GM19193 (cell line): ENCODE results near the gene PET100.

Experiments used
- POLR2A ChIP-seq: IDR thresholded peaks from 4 replicates; pipeline ENCODE4 v1.6.1; 2011; ENCODE audit not compliant: insufficient read depth, insufficient read length; ENCODE audit errors: extremely low read depth

Gene PET100

DNA sequence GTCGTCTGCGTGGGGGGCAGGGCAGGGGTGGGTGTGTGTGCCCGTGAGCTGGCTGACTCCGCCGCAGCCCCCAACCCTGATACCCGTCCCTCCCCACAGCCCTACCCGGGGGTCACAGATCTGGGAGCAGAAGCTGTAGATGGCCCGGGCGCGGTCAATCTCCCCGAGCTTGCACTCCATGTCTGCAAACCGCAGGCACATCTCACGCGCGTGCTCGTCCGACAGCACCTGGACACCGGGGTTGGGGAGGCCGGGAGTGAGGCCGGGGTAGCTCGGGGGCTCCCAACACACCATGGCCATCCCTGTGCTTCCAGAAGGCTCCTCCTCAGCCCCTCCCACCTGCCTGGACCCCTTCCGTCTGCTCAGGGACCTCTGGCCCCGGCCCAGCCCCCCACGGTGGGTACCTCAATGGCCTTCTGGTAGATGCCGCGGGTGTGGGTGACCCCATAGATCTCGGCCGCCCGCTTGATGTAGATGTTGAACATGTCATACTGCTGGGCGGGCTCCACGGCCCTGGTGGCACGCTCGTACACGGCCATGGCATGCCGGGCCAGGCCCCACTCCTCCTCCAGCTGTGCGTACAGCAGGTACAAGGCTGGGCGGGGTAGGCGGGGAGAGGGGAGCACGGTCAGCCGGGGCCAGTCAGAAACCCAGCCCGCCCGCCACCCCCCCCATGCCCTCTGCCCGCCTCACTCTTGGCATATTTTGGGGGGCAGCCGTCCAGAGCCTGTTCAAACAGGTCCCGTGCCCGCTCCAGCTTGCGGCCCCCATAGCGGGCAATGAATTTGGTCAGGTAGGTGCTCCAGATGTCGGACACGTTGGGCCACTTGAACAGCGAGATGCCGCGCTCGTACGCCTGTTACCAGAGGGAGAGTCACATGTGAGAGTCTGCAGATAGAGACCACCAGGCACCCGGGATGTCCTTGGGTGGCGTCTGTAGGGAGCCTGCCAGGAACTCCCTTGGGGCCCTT lies 8.9 kb upstream of the PET100 start:
- no peak for TF ChIP-seq POLR2A

DNA sequence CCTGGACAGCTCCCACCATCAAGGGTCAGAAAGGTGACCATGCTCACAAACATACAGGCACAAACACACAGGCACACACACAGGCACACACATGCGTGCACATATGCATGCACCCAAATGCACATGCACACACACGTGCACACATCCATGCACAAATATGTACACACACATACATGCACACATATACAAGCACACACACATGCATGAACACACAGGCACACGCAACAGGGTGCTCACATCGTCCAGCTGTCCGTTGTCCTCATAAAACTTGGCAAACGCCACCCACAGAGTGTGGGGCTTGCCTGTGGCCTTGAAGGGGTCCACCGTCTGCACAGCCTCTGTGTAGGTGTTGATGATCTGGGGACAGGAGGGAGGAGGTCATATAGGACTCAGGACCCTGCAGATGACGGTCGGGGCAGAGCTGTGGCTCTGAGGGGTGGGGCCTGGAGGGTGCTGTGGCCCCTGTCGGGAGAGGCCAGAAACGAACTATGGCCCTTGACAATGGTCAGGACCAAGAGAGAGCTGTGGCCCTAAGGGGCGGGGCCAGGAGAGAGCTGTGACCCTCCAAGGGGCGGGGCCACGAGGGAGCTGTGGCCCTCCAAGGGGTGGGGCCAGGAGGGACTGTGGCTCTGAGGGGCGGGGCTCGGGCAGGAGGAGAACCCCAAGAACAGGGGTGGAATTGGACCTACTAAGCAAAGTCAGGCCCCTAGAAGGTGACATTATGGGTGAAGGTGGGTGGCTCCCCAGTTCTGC lies 6.5 kb upstream of the PET100 start:
- no peak for TF ChIP-seq POLR2A

DNA sequence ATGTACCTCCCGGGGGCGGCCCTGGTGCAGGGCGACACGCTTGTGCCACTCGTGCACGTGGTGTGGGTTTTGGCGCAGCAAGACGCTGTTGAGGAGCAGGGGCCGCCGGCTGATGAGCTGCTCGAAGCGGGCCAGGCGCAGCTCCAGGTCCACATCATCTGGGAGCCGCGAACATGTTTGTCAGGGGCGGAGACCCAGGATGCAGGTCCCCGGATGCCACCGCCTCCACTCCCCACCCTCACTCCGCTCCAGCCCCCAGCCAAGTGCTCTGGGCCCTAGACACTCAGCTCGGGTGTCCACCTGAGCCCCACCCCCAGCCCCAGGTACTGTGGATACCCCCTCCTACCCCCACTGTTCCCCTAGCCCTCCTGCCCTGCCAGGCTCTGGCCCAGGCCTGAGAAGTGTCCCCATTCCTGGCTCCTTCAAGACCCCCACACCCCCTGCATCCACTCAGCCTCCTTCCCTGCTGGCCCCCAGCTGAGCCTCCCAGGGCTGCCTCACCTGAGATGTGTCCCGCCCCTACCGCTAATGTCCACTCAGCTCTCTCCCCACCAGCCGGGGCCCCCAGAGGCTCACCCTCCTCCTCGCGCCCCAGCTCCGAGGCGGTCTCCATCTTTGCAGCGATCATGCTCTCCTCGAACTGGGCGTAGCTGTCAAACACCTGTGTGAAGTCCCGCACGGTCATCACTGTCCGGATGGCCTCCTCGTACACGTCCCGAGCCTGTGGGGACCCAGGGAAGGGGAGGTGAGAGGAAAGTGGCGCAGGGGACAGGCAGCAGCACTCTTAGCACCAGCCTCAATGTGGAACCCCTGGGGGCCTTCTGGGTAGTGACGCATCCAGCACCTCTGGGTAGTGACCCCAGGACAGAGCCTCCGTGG lies 5.6 kb upstream of the PET100 start:
- TF ChIP-seq POLR2A = no peak

DNA sequence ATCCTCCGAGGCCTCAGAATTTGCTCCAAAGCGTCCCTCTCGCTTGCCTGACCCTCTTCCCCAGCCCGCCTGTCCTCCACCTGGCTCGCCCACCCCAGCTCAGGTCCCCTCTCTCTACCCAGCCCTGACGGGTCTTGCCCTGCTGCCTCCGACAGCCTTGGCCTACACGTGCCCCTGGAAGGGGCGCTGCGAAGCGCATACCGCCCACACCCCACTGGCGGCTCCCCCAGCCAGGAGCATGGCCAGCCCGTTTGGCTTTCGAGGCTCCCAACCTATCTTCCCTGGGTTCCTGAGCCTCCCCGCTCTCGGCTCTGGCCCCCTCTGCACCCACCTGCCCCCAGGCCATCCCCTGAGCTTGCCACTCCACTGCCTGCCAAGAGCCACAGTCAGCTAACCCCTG lies 4.8 kb upstream of the PET100 start:
- no peak for TF ChIP-seq POLR2A

DNA sequence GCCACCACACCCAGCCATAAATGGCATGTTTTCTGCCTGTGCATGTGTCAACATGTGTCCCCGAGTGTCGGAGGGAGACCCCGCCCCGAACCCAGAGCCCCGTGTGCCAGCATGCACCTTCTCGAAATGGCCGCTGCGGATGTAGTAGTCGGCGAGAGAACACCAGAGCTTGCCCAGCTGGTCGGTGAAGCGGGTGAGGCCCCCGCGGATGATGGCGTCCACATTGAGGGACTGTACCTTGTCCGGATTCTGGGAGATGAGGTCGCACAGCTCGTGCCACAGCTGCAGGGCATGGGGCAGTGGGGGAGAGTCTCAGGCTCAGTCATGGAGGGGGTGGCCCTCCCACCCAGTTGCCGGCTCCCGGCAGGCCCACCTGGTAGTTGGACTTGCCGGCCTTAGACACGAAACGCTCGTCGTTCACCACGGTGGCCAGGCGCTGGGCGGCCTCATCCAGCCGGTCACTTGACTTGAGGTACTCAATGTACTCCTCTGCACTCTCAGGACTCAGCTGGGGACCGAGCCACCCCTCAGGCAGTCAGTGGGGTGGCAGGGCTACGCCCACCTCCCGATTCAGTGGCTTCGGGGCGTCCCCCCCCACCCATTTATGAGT lies 3.7 kb upstream of the PET100 start:
- TF ChIP-seq POLR2A = no peak

DNA sequence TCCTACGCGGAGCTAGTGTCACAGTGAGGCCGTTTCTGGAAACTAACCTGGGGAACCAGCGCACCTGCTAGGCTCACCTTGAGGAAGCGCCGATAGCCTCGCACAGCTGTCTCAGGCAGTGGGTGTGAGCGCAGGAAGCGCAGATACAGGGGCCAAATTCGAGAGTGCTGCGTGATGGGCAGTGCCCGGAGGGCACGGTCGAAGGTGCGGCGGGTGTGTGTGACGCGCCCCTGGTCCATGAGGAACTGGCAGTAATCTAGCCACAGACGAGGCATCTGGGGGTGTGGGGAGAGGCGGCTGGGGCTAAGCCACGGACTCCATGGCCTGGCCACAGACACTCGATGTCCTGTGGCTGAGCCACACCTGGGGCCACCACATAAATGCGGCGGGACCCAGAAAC lies 2.4 kb upstream of the PET100 start:
- TF ChIP-seq POLR2A = no peak

DNA sequence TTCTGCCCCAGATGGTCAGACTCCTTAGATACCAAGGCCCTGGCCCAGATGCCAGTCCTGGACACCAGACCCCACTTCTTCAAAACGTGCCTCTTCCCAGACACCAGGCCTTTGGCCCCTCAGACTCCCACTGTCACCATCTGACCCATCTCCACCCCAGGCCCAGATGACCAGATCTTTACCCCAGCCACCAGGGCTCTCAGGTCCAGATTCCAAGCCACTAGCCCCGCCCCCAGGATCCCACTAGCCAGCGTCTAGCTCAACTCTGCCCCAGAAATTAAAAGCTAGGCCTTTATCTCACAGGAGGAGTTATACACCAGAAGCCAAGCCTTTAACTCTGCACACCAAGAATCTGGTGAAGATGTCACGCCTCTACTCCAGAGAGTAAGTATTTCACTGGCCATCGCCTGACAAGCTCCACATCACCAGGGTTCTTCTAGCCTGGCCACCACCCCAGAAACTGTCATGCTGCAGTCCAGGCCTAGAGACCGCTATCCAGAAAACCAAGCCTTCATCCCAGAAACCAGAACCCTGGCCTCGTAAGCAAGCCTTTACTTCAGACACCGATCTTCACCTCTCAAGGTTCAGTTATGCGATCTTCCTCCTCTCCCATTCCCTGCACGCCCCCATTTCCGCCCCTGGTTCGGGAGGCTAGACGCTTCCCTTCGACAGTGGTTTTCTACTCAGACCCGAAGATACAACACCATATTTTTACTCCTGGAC lies 843 bp upstream of the PET100 start:
- no peak for TF ChIP-seq POLR2A

DNA sequence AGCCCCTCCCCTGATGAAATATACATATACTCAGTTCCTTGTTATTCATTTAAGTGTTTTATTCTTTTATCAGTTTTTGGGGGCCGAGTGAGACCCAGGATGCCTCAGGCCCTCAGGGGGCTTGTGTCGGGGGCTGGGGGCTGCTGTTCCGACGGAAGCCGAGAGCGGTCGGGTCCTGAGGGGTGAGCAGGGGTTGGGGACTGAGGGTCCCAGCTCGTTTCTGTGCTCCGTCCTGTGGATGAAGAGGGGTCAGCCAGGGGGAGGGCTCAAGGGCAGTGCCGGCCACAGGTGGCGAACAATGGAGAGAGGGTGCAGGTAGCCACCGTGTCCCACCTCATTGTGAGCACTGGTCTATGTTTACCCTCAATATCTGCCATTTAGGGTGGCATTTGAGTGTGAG lies 2.0 kb downstream of the PET100 start:
- TF ChIP-seq POLR2A = no peak

DNA sequence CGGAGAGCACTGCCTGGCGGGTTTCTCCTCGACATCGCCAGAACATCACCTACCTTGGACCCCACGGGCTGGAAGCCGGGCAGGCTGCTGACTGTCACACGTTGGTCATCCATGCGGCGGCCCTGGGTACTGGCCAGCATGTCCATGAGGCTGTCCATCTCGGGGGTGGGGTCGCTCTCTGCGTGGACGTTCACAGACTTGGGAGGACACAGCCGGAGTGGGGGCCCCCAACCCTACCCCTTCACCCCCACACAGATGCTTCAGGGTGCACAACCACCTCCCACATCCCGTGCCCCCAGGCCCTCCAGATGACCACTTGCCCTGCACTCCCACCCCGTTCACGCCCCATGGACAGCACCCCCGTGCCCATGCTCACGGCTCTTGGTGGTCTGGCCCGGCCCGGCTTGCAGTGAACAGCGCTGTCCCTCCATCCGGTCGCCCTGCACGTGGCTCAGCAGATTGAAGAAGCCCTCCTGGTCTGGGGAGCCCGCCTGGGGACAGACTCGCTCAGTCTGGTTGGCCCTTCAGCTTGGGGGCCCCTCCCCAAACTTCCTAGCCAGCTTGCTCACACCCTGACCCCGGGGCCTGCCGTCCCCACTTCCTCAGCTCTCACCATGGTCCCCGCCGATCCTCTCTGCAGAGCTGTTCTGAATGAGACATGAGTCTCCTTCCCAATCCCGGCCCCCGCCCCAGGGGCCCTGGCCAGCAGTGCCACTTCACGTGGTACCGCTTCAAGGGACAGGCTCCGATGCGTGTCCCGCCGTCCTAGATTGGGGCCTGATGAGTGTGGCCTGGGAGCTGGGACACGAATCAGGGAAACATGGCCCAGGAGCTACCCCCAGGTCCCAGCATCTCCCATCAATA lies 3.0 kb downstream of the PET100 start:
- TF ChIP-seq POLR2A = no peak

DNA sequence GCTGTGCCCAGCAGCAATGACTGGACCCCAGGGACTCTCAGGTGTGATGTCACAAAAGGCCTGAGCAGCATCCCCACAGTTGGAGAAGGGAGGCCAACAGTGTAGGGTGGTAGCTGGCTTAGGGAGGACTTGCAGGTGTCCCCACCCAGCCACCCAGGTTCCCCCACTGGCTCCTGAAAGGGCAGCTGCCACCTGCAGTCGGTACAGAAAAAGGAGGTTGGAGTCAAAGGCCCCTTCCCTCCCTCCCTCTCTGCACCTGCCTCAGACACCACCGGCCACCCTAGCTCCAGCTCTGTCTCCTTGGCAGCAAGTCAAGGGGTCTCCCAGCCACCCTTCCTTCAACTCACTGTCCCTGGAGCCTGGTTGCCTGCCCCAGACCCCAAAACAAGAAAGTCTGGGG lies 4.1 kb downstream of the PET100 start, which contains the start of gene PCP2:
PCP2 (minus strand) TSS at position 22 of the 400 bp plus-strand sequence. CDS start 262 bp downstream, outside the sequence.
- TF ChIP-seq POLR2A = no peak

DNA sequence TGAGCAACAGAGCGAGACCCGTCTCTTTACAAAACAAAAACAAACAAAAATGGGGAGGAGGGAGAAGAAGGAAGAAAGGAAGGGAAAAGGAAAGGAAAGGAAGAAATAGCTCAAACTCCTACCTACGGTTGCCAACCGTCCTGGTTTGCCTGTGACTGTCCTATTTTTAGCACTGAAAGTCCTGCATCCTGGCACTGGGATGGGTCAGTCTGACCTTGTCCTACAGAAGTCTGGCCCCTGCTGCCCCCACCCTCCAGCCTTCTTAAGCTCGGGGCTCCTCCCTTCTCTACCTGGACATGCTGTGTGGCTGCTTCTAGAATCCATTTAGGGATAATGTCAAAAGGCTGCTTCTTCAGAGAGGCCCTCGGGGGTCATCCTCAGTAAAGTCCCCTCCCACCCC lies 6.1 kb downstream of the PET100 start:
- TF ChIP-seq POLR2A = no peak

DNA sequence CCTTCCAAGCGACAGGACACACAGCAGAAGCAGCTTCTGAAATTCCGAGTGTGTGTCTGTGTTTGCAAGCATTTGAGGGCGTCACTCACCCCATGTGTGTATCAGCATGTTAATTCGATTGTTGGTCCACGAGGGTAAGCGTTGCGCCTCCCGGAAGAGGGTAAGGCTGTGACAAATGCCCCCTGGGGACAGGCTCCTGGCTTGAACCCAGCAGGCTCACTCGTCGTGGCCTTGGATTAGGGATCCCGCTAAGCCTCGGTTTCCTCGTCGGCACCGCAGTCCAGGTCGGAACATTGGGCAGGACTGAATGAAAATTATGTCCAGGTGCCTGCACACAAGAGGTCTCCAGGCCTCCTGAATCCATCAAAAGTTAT lies 6.7 kb downstream of the PET100 start:
- TF ChIP-seq POLR2A = no peak
